NCI-H128 (cell line): ENCODE results near the gene EMC9.

Experiments used
- DNase-seq: peaks from one replicate; lab custom pipeline; 2025; ENCODE audit not compliant: unreplicated experiment; lab: John Stamatoyannopoulos, UW

Gene EMC9

DNA sequence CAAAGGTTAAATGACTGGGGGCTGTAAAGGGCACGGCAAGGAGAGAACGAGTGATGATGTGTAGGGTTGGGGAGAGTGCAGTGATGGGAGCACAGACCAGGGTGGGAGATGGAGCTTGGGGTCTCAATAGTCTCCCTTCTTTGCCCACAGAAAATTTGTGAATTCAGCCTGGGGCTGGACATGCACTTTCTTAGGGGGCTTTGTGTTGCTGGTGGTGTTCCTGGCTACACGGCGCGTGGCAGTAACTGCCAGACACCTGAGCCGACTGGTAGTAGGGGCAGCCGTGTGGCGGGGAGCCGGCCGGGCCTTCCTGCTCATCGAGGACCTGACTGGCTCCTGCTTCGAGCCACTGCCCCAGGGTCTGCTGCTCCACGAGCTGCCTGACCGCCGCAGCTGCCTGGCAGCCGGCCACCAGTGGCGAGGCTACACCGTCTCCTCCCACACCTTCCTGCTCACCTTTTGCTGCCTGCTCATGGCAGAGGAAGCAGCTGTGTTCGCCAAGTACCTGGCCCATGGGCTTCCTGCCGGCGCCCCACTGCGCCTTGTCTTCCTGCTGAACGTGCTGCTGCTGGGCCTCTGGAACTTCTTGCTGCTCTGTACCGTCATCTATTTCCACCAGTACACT lies 9.2 kb downstream of the EMC9 start:
- DNase-seq = no peak

DNA sequence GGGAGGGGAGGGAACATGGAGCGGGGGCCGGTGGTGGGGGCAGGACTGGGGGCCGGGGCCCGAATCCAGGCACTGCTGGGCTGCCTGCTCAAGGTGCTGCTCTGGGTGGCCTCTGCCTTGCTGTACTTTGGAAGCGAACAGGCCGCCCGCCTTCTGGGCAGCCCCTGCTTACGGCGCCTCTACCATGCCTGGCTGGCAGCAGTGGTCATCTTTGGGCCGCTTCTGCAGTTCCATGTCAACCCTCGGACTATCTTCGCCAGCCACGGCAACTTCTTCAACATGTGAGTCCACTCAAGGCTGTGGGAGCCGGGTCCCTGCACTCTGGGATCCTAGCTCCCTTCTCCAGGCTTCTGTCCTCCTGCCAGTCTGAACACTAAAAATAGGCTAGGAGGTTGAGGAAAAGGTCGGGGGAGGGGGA lies 9.8 kb downstream of the EMC9 start:
- no peak for DNase-seq

- no peak for DNase-seq
Measured at GRCh38 chr14:24130717-24131548, 10.5 kb downstream of the EMC9 start.

DNA sequence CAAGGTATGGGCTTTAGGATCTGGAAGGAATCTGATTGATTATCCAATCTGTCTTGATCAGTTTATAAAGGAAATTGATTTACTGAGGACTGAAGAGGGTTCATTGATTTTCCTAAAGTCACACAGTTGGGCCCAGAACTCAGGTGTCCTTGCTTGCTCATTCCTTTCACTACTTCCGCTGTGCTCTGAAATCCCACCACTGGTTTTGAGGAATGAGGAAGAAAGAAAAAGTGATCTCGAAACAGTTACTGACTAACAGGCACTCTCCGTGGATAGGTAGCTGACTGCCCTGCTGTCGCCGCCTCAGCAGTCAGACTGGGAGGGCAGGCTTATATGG lies 11.0 kb downstream of the EMC9 start, which contains the start of gene FITM1:
FITM1 (plus strand) TSS at position 280 of the 337 bp plus-strand sequence. CDS start 905 bp downstream, outside the sequence.
- DNase-seq = no peak

DNA sequence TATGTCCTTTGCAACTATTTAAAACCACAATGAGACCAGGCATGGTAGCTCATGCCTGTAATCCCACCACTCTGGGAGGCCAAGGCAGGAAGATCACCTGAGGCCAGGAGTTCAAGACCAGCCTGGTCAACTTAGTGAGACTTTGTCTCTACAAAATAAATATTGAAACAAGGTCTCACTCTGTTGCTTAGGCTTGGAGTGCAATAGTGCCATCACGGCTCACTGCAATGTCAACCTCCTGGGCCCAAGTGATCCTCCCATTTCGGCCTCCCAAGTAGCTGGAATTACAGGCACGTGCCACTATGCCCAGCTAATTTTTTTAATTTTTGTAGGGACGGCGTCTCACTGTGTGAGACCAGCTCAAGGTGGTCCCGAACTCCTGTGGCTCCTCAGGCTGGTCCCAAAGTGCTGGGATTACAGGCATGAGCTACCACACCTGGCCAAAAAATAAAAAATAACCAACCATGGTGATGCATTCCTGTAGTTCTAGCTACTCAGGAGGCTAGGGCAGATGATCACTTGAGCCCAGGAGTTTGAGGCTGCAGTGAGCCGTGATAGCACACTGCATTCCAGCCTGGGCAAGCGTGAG lies 11.9 kb downstream of the EMC9 start:
- no peak for DNase-seq

GRCh38 chr14:24127673-24128072 lies 13.7 kb downstream of the EMC9 start:
- no peak for DNase-seq

GRCh38 chr14:24126939-24127338 lies 14.5 kb downstream of the EMC9 start:
- no peak for DNase-seq

DNA sequence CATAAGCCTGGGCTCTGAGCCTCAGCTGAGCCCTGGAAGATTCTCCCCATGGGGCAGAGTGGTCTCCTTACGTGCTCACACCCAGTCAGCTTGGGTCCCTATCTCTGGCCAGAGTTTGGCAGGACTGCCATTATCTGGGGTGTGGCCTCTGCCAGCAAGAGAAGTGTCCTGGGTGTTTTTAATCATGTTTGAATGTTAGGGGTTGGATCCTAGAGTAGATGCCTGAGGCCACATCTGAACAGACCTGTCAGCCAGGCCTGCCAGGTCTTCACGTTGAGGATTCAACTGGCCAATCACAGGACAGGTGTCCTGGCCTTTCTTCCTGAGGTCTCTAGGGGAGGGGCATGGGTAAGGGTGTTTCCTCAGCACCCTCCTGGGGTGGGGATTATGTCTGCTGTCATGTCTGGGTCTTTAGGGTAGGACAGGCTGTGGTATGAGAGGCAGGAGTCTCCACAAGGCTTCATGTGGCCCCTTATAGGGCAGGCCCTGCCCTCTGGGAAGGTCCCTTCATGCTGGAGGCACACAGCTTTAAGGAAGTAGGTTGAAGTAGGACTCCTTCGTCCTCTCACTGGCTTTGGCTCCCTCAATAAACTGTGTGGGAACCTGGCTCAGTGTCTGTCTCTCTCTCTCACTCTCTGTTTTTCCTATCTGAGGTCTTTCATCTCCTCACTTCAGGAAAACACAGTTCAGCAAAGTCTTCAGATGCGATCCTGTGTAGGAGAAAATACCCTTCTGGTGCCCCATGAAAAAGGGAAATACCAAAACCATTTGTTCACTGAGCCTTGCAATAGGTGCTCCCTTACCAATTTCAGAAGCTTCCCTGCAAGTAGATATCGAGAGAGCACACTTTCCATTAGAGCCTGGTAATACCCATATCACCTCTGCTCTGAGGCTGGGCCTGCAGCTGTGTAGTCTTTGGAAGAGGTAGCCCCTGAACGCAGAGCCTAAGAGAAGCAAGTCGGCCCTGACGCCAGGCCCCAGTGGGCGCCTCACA lies 17.7 kb downstream of the EMC9 start:
- no peak for DNase-seq

DNA sequence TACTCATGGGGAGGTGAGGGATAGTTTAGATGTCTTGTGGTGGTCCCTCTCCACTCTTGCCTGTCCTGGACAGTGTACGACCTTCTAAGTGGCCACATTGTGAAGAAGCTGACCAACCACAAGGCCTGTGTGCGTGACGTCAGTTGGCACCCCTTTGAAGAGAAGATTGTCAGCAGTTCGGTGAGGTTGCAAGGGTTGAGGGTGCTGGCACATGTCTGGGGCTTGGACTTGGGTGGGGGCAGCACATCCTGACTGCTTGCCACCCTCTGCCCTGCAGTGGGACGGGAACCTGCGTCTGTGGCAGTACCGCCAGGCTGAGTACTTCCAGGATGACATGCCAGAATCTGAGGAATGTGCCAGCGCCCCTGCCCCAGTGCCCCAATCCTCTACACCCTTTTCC lies 18.5 kb downstream of the EMC9 start:
- no peak for DNase-seq

DNA sequence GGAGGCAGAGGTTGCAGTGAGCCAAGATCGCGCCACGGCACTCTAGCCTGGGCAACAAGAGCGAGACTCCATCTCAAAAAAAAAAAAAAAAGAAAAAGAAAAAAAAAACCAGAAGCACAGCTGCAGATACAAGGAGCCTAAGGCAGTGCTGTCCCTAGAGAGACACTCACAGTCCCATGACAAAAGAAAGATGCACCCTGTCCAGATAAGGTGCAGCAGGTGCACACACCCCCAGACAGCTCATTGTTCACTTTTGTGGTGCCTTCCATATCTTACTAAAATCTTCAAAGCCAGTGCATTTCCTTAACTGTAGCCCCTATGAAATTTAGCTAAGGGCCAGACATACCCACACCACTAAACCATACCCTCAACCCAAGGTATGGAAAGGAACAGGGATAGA lies 19.0 kb downstream of the EMC9 start:
- no peak for DNase-seq

- no peak for DNase-seq
Measured at GRCh38 chr14:24121210-24121609, 20.2 kb downstream of the EMC9 start.

GRCh38 chr14:24119691-24120090 lies 21.7 kb downstream of the EMC9 start:
- DNase-seq = no peak

DNA sequence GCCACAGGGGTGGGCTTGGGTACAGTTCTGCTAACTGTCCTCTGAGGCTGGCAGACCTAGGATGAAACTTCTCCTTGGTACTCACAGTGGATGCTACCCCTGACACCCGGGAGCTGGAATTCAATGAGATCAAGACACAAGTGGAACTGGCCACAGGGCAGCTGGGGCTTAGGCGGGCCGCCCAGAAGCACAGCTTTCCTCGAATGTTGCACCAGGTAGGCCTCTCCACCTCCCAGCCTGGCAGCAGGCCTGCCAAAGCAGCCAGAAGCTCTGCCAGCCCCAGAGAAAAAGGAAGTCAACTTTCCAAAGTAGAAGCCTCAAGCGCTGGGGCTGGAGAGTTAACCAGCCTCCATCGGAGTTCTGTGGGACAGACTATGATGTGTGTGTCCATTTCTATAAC lies 24.2 kb downstream of the EMC9 start:
- DNase-seq = no peak

DNA sequence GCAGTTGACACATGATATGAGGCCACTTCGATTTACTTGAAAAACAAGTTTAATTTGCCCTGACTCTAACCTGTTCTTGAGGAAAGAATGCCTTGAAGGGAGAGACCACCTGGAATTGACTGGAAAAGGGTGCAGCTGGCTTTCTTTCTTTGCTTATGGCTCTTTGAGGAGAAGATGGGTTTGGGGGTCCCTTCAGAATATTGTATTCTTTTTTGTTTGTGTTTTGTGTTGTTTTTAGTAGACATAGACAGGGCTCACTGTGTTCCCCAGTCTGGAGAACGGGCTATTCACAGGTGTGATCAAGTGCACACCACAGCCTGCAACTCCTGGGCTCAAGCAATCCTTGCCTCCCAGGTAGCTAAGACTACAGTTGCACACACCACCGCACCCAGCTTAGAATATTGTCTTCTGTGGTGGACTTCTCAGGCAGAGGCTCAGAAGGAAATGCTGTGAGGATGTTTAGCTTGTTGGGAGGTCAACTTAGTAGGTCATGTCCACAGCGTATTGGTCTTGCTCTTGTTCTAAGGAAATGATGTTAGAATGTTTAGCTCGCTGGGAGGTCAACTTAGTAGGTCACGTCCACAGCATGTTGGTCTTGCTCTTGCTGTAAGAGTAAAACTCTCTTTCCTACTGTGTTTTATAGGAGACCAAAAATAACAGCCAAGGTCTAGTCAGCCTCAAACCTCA lies 25.1 kb downstream of the EMC9 start:
- DNase-seq = no peak

GRCh38 chr14:24115422-24116127 lies 25.8 kb downstream of the EMC9 start:
- DNase-seq = no peak

GRCh38 chr14:24114532-24115421 lies 26.6 kb downstream of the EMC9 start, which contains the start of the genes DCAF11 and NRL:
TSS of gene DCAF11 (plus strand) at chr14:24114777. CDS start at chr14:24115595, 818 bp downstream.
TSS of gene NRL (minus strand) at chr14:24114949. CDS start at chr14:24082848, 32,101 bp downstream.
- DNase-seq = peak; percentile 97

DNA sequence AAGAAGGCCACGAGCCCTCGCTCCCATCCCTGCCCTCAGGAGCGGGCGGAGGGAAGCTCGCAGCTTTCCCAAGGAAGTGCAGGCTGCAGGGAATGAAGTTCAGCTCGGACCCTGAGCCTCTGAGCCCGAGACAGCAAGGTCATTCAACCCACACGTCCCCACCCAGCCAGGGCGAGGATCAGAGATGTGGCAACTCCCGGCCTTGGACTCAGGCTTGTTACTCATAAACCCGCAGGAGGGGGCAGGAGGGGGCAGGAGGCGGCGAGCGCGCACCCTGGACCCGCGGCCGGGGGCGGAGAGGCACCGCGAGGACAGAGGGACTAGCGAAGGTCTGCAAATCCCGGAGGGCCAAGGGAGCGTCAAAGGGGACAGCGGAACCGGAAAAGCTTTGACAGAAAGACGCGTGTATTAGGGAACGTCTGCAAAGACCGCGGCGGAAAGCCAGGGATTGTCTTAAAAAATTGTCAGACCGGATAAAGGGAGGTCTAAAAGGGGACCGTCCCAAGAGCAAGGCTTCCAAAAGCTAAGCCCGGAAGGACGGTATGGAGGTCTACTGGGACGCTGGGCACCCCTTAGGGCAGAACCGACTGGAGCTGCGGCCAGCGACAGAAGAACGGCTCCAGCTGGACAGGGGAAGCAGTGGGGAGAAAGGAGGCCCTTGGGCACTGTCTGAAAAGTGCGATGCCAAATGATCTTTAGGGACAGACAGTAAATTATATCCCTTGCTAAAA lies 27.4 kb downstream of the EMC9 start:
- DNase-seq = peak; percentile 59

- DNase-seq = no peak
Measured at GRCh38 chr14:24113379-24113800, 28.0 kb downstream of the EMC9 start.
